GM19328 (cell line): ENCODE measurements around the gene PALMD.

ENCODE experiments used
- ATAC-seq: cut with Tn5 transposase; IDR thresholded peaks from one replicate; pipeline ENCODE4 v1.9.1; 2021; ENCODE audit warnings: mild to moderate bottlenecking, moderate library complexity; ENCODE audit not compliant: unreplicated experiment

PALMD gene

GRCh38 chr1:99738858-99739465, 93.0 kb downstream of the PALMD start:
- no peak for ATAC-seq

- ATAC-seq, result no peak
Observed at GRCh38 chr1:99740141-99740540, 94.2 kb downstream of the PALMD start.
